GM18517 (cell line): ENCODE data around the gene NUDT8.
A peak's percentile ranks its signal among the peaks of the same experiment; 100 is the strongest.

Experiments
- ATAC-seq: cut with Tn5 transposase; IDR thresholded peaks from one replicate; pipeline ENCODE4 v1.9.1; 2021; ENCODE audit warnings: mild to moderate bottlenecking, moderate library complexity; ENCODE audit not compliant: unreplicated experiment

NUDT8 gene, protein sequence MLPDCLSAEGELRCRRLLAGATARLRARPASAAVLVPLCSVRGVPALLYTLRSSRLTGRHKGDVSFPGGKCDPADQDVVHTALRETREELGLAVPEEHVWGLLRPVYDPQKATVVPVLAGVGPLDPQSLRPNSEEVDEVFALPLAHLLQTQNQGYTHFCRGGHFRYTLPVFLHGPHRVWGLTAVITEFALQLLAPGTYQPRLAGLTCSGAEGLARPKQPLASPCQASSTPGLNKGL

DNA sequence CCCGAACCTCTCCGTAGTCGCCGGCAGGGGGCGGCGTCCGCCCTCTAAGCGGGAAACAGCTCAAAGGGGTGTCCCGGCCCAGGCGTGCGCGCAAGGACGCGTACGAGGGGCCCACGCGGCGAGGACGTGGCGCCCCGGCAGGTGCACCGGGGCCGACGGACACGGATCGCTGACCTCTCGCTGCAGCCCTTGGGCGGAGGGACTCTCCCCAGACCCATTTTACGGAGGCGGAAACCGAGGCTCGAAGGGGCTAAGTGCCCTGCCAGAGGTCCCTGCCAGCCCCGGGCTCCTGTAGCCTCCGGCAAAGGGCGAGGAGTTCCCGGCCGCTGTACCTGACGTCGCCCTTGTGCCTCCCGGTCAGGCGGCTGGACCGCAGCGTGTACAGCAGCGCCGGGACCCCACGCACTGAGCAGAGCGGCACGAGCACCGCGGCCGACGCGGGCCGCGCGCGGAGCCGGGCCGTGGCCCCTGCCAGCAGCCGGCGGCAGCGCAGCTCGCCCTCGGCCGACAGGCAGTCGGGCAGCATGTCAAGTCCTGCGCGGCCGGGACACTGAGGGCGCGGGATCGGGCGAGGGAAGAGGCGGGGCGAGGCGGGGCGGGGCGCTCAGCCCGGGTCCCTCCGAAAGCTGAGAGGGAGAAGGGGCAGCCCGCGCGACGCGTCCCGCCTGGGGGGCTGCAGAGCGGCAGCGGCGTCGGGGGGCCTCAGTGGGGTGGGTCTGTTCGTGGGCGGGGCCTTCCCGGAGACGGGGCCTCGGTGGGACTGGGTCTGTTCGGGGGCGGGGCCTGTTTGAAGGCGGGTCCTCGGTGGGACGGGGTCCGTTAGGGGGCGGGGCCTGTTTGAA lies at the start of gene NUDT8:
Gene NUDT8, minus strand, starts transcription at position 552 of the 842 bp plus-strand sequence. Its CDS starts 26 bp downstream, at position 526.
- peak; percentile 43 for ATAC-seq

DNA sequence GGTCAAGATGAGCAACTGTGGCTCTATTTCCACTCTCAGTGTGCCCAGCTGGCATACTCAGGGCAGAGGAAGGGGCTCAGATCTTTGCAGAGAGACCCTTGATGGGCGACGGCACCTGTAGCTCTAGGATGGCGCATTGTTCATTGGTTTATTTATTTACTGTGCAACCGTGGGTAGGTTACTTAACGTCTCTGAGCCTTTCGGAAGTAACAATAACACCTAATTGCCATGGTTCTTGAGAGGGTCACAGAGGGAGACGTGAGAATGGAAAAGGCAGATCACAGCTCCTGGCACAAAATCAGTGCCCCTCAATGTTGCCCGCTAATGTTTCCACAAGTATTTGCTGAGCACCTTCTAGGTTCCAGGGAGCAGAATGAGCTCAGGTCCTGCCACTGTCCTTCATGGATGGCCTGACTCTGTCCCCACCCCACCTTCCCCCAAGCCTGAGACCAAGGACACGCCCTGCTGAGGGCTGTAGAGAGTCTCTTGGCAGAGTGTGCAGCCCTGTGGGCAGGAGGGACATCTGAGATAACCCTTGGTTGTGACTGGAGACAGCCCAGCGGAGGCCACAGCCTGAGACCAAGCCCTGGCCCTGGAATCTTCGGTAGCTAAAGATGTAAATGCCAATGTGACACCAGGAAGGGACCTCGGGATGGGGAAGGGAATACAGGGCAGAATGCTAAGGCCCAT lies 45.5 kb upstream of the NUDT8 start:
- no peak for ATAC-seq

DNA sequence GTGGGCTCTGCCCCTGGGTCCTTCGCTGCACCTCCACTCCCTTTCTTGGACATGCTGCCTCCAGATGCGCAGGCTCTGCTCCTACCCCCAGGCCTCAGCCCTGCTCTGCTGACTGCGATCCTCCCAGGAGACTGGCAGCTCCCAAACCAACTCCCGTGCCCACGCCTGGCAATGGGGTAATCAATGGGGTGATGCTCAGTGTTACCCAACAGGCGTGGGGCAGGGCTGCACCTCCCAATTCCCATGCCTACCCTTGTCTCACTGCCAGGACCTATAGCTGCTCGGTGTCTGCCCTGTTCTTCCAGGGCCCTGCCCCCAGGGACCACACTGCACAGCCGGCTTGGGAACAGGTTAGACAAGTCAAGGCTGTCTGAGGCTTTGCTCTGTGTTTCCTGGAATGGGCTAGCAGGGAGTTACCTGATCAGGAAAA lies 44.7 kb upstream of the NUDT8 start, which contains the start of gene ALDH3B2:
Gene ALDH3B2, minus strand, starts transcription at position 182 of the 430 bp plus-strand sequence. CDS start 7,688 bp downstream, outside the sequence.
- no peak for ATAC-seq

DNA sequence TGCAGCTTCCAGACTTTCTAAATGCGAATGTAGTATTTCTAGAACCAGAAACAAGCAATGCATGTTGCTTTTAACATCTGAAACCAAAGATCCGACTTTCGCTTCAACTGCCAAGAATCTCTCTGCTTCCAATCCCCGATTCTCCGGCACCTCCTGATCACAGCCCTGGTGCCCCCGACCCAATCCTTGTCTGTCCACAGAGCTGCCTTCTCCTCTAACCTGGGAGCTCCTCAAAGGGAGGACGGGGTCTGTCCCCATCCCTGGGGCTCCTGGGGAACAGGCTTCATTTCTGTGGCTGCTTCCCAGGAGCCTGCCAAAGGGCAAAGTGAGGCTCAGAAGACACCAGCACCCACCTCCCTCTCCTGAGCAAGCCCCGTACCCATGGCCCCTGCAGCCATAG lies 44.2 kb upstream of the NUDT8 start:
- no peak for ATAC-seq

DNA sequence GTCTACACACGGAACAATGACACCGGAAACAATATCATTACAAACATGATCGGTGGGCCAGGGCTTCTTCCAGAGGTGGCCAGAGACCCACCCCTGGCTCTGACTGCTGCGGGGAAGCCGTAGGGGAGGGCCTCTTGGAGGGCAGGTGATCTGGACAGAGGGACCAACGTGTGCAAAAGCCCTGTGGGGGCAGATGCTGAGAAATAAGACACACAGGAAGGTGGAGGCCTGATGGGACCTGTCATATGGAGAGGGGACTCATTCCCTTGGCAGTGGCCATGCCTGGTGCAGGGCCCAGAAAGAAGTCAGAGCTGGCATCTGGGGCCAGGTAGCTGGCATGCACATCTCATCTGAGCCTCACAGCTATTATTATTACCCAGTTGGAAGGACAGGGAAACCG lies 43.6 kb upstream of the NUDT8 start:
- ATAC-seq, result no peak

- no peak for ATAC-seq
Observed at GRCh38 chr11:67671211-67671520, 41.4 kb upstream of the NUDT8 start.

- ATAC-seq, result no peak
Observed at GRCh38 chr11:67670316-67671210, 40.8 kb upstream of the NUDT8 start.

DNA sequence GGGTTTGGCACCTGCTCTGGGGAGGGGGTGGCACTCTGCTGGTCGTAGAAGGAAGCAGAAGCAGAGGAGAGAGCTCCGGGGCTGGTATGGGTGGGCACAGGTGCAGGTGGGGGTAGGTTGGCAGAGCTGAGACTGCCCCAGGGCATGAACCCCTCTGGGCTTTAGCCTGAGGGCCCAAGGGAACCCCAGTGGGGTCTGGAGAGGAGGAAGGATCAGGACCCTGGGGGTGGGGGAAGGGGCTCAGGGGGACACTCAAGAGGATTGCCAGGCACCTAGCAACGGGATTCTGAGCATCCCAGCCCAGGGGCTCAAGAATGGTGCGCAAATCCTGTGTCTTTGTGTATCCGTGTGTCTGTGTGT lies 38.4 kb upstream of the NUDT8 start:
- ATAC-seq, result no peak

- ATAC-seq, result no peak
Observed at GRCh38 chr11:67667490-67668191, 37.9 kb upstream of the NUDT8 start.

DNA sequence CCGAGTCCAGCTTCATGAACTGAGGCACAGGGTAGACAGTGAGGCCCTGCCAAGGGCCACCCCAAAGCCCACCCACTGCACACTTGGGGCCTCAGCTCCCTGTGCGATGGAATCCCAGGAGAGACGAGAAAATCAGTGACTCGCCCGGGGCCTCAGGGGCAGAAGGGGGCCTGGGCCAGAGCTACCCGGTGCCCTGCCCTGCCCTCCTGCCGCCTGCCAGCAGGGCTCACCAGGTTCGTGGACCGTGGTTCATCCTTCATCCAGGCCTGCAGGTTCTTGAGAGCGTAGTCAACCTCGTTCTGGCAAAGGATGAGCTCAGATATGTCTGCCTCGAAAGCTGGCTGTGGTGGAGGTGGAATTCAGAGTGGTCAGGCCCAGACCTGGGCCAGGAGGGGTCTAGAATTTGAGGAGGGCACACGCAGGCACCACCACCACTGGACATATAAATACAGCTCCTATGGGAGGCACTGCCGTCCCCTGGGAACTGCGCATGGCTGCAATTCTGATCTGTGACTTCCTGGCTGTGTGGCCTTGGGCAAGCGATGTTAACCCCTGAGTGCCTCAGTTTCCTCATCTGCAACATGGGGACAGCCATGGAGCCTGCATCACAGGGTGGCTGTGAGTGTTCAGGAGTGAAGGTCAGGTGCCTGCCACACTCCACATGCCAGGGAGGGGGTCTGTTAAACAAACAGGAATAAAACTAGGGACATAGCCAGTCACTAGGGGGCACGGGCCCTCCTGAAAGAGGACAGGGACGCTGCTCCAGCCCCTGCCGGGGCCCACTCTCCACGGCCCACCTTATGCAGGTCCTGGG lies 37.1 kb upstream of the NUDT8 start:
- no peak for ATAC-seq

GRCh38 chr11:67666303-67666645 lies 36.5 kb upstream of the NUDT8 start:
- no peak for ATAC-seq

DNA sequence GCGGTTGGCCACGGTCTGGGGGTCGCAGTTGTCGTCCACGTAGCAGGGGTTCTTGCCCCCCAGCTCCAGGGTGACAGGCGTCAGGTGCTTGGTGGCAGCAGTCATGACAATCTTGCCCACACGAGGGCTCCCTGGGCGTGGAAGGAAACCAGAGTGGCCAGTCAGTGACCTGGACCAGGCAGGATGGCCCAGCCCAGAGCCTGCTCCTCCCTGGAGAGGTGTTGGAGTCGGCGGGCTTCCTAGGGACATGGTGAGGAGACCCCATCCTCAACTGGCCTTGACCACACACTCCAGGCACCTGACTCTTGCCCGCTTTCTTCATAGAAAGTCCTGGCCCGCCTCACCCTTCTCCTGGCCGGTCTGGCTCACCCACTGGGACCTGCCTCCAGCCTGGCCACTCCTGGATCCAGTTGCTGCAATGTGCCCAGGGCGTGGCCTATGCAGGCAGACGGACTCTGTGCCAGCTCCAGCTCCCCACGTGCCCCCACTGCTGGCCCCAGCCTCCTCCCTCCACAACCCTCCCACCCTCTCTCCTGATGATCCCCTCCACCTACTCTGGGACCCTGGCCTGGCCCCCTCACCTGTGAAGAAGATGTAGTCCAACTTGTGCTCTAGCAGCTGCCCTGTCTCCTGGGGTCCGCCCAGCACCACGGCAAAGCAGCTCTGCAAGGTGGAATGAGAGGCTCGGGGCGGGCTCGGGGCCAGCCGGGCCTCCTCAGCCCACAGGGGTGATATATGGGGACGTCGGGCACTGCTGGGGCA lies 36.0 kb upstream of the NUDT8 start:
- no peak for ATAC-seq

GRCh38 chr11:67664696-67665540 lies 35.2 kb upstream of the NUDT8 start:
- ATAC-seq, result no peak

GRCh38 chr11:67664213-67664585 lies 34.5 kb upstream of the NUDT8 start:
- no peak for ATAC-seq

DNA sequence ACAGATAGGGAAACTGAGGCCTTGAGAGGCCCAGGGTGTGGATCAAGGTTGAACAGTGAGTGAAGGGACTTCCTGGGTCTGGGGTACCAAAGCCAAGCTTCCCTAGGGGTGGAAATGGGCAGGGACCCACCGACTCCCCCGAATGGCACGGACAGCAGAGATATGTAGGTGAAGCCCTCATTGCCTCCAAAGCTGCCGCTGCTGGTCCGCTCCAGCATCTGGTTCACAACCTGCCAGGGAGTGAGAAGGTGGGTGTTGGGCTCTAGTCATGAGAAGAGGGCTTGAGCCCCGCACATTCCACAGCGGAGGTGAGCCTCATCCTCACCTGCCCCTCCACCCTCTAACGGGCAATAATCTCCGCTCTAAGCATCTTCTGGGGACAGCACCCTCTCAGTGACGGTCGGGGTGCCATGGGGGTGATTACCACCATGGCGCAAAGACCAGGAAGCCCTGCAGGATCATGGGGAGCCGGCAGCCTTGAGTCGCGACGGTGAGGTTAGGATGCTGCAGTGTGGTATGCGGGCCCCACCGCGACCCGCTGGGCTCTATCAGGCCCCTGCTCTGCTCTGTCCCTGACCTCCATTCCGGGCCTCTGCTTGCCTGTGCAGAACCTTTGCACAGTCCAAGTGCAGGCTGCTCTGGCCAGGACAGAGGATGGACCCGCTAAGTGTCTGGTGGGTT lies 33.9 kb upstream of the NUDT8 start:
- no peak for ATAC-seq

GRCh38 chr11:67662835-67663531 lies 33.2 kb upstream of the NUDT8 start:
- ATAC-seq, result no peak
